Endothelial cell of umbilical vein (primary cell): ENCODE results near the gene CDC16. TPM values are rescaled to one million over a fixed set of nuclear protein-coding genes. Genes with fewer than 3 reads are reported as not detected.

Source experiments
- BruUV-seq: library from RNA; stranded (reverse); fragments of 400-500 nt; replicated peaks from 2 replicates; lab custom pipeline; 2021; lab: Mats Ljungman, UMichigan
- CTCF ChIA-PET: fragments of 300-600, 350-600 bp; sonication (Branson Sonifier 250); formaldehyde crosslinking; loops from one replicate; lab custom pipeline; 2021; ENCODE audit warnings: antibody characterized with exemption, inconsistent platforms; lab: Charles Lee
- POLR2A ChIA-PET: fragments of 300-600, 350-600 bp; sonication (Branson Sonifier 250); formaldehyde crosslinking; loops from one replicate; lab custom pipeline; 2021; ENCODE audit warnings: antibody characterized with exemption, inconsistent platforms; lab: Charles Lee
- DNase-seq: peaks from one replicate; pipeline ENCODE4 v3.0.0-alpha.2; 2011; ENCODE audit warnings: low read depth, low spot score
- FAIRE-seq: peaks from 2 replicates; lab custom pipeline; 2011; peaks lifted over from hg19 to GRCh38; lab: Jason Lieb, UNC
- H2AFZ ChIP-seq: 2 replicates; pipeline ENCODE4 v1.6.0; 2012; ENCODE audit warnings: low read depth, low read length, control low read depth, inconsistent platforms
- H3K27ac ChIP-seq: 2 replicates; pipeline ENCODE4 v1.5.1; 2011; ENCODE audit warnings: low read depth, mild to moderate bottlenecking, control low read depth, low read length, moderate library complexity; ENCODE audit not compliant: insufficient read depth
- H3K27me3 ChIP-seq, 2 experiments: 2 replicates each; pipeline versions ENCODE4 v1.6.0 to v1.6.1; 2011; ENCODE audit warnings: low read length in 2 of 2, mixed read lengths in 1 of 2; ENCODE audit not compliant: control insufficient read depth in 2 of 2, insufficient read depth in 2 of 2
- H3K36me3 ChIP-seq, 2 experiments: 2 replicates in 1 of 2; 3 replicates in 1 of 2; pipeline ENCODE4 v1.5.1; 2011; ENCODE audit warnings: low read length in 2 of 2, mild to moderate bottlenecking in 1 of 2, moderate library complexity in 1 of 2; ENCODE audit not compliant: control insufficient read depth in 2 of 2, insufficient read depth in 2 of 2; ENCODE audit errors: extremely low read depth in 1 of 2
- H3K4me1 ChIP-seq: 3 replicates; pipeline ENCODE4 v1.5.1; 2011; ENCODE audit warnings: mild to moderate bottlenecking, low read length; ENCODE audit not compliant: control insufficient read depth, insufficient read depth; ENCODE audit errors: extremely low read depth
- H3K4me2 ChIP-seq: 2 replicates; pipeline ENCODE4 v1.6.1; 2011; ENCODE audit warnings: low read length, control low read depth, mixed read lengths; ENCODE audit not compliant: insufficient read depth
- H3K4me3 ChIP-seq, 3 experiments: fragments of 200-600 bp in 1 of 3; sonication (generic), shearing (Covaris generic) in 1 of 3; replicated peaks in 1 of 3; 2 replicates each; pipeline ENCODE4 v1.5.1; 2011 to 2016; ENCODE audit warnings: control low read depth in 3 of 3, low read length in 3 of 3, mild to moderate bottlenecking in 2 of 3, inconsistent platforms in 1 of 3, low read depth in 1 of 3, moderate library complexity in 1 of 3; ENCODE audit not compliant: insufficient read depth in 1 of 3
- H3K79me2 ChIP-seq: 2 replicates; pipeline ENCODE4 v1.6.0; 2012; ENCODE audit warnings: low read length, inconsistent platforms; ENCODE audit not compliant: control insufficient read depth, insufficient read depth
- H3K9ac ChIP-seq: replicated peaks from 2 replicates; pipeline ENCODE3; 2011; ENCODE audit warnings: low read length, control low read depth; ENCODE audit not compliant: insufficient read depth; ENCODE audit errors: extremely low read depth
- H3K9me1 ChIP-seq: replicated peaks from 3 replicates; pipeline ENCODE4 v1.6.0; 2011; ENCODE audit warnings: mild to moderate bottlenecking, low read length; ENCODE audit not compliant: control insufficient read depth, insufficient read depth; ENCODE audit errors: extremely low read depth
- H3K9me3 ChIP-seq: replicated peaks from 2 replicates; pipeline ENCODE4 v1.5.1; 2012; ENCODE audit warnings: low read length, inconsistent platforms; ENCODE audit not compliant: control insufficient read depth, insufficient read depth
- H4K20me1 ChIP-seq: replicated peaks from 2 replicates; pipeline ENCODE3; 2011; ENCODE audit warnings: mild to moderate bottlenecking, low read length; ENCODE audit not compliant: control insufficient read depth, insufficient read depth; ENCODE audit errors: extremely low read depth
- MYC ChIP-seq: IDR thresholded peaks from one replicate; pipeline ENCODE4 v1.6.1; 2011; ENCODE audit warnings: mild to moderate bottlenecking, low read depth, low read length
- POLR2A ChIP-seq: IDR thresholded peaks from 2 replicates; pipeline ENCODE4 v1.6.1; 2012; ENCODE audit warnings: low read depth, mild to moderate bottlenecking, control low read depth, low read length
- dilution Hi-C: fragments of 300-500 bp; cut with MboI; formaldehyde crosslinking; loops from one replicate; pipeline ENCODE4 v1.15.0; 2019; ENCODE audit warnings: low sequenced_read_pairs; ENCODE audit not compliant: extremely low pct_ligation_motif_present
- intact Hi-C: fragments of 100-400 bp; cut with micrococcal nuclease; formaldehyde crosslinking; loops from one replicate; pipeline ENCODE4 v1.10.0; 2022
- polyA plus RNA-seq, 4 experiments: library from polyadenylated mRNA; depleted of rRNA in 3 of 4; stranded (reverse) in 3 of 4; unstranded in 1 of 4; fragments of >200 nt; gene quantifications; 2 replicates each; pipeline versions ENCODE4 v1.2.1 to v1.2.3, GENCODE V29; 2011 to 2012; ENCODE audit warnings: missing spikeins in 1 of 4
- total RNA-seq: library from RNA; stranded (reverse); gene quantifications from 2 replicates; pipeline ENCODE4 v1.2.3, GENCODE V29; 2021
- TF ChIP-seq, protein P1 (sequence below): IDR thresholded peaks from 2 replicates; pipeline ENCODE4 v1.6.1; 2011; ENCODE audit not compliant: insufficient read depth, insufficient read length
- TF ChIP-seq, protein P2 (sequence below), 2 donors: IDR thresholded peaks; 1 replicate in 1 of 2; 2 replicates in 1 of 2; pipeline ENCODE4 v1.5.1; 2011; ENCODE audit warnings: low read length in 2 of 2, mild to moderate bottlenecking in 2 of 2, moderate library complexity in 2 of 2, control low read depth in 1 of 2, inconsistent platforms in 1 of 2, low read depth in 1 of 2; ENCODE audit not compliant: insufficient read depth in 1 of 2; ENCODE audit errors: extremely low read depth in 1 of 2

The CDC16 gene
- total and polyA plus RNA-seq, 2 donors (not counting 3 experiments of a cell fraction or from before 2014, with no cell fraction given), result 41.6 to 83.3 TPM

DNA sequence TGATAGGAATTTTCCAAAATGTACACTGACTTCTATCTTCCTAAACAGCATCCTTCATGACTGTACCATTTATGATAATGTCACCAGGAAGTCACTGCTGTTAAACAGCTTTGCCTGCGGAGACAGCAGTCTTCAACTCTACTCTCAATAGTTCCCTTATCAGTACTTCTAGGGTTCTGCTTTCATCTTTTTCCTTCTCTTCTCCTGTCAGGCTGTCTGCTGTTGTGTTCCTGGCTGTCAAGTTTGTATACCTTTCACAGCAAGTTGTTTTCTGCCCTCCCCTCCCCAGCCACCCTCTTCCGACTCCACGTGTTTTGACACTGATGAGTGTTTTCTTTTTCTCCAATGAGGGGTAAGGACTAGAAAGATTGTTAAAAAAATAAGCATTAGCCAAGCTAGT, 48.9 kb downstream of the CDC16 start:
- no peak overlapping the region for H3K4me3 ChIP-seq
- peaks cover 27% of the 10 kb centered on the region for H3K79me2 ChIP-seq
- CTCF ChIA-PET, result no interaction called here

DNA sequence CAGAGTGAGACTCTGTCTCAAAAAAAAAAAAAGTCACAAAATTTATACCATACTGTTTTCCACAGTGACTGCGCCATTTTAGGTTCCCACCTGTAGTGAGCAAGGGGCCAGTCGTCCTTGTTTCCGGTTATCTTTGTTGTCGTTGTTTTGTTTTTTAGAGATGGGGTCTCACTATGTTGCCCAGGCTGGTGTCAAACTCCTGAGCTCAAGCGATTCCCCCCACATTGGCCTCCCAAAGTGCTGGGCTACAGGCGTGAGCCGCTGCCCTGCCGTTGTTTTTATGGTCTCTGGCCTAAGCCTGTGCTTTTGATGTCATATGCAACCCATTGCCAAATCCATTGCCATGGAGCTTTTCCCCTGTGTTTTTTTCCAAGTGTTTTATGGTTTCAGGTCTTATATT, 50.0 kb downstream of the CDC16 start:
- H3K4me2 ChIP-seq, result no peak overlapping the region
- H3K27me3 ChIP-seq, result no peaks in the 10 kb centered on the region
- H3K9ac ChIP-seq, result no peak overlapping the region
- no peak overlapping the region for H2AFZ ChIP-seq
- FAIRE-seq (no peak), DNase-seq (no peak)
- no peaks in the 10 kb centered on the region for H3K9me1 ChIP-seq
- no peak overlapping the region for H3K4me3 ChIP-seq
- intact Hi-C loops (no loop called here), dilution Hi-C loops (no loop called here)
- H3K9me3 ChIP-seq, result no peaks in the 10 kb centered on the region
- CTCF ChIA-PET, result no interaction called here
- TF ChIP-seq MYC, result no peak
- TF ChIP-seq, protein P1, sequence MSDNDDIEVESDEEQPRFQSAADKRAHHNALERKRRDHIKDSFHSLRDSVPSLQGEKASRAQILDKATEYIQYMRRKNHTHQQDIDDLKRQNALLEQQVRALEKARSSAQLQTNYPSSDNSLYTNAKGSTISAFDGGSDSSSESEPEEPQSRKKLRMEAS, result no peak
- TF ChIP-seq, protein P2, sequence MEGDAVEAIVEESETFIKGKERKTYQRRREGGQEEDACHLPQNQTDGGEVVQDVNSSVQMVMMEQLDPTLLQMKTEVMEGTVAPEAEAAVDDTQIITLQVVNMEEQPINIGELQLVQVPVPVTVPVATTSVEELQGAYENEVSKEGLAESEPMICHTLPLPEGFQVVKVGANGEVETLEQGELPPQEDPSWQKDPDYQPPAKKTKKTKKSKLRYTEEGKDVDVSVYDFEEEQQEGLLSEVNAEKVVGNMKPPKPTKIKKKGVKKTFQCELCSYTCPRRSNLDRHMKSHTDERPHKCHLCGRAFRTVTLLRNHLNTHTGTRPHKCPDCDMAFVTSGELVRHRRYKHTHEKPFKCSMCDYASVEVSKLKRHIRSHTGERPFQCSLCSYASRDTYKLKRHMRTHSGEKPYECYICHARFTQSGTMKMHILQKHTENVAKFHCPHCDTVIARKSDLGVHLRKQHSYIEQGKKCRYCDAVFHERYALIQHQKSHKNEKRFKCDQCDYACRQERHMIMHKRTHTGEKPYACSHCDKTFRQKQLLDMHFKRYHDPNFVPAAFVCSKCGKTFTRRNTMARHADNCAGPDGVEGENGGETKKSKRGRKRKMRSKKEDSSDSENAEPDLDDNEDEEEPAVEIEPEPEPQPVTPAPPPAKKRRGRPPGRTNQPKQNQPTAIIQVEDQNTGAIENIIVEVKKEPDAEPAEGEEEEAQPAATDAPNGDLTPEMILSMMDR (IDR thresholded peaks at IDR 0.05; ENCODE audit: extremely low read depth in 1 of 2, insufficient read depth in 1 of 2, low read depth in 1 of 2, low read length in 2 of 2), result no peak
- POLR2A ChIA-PET, result no interaction called here
- H3K36me3 ChIP-seq, result peaks cover 8 to 13% of the 10 kb centered on the region in 2 experiments
- H3K27ac ChIP-seq, result no peak overlapping the region
- H3K4me1 ChIP-seq, result peaks cover 9% of the 10 kb centered on the region
- BruUV-seq, result no TSS peak
- H4K20me1 ChIP-seq, result no peaks in the 10 kb centered on the region
- H3K79me2 ChIP-seq, result peaks cover 28% of the 10 kb centered on the region

More for the DNA sequence above, 48.9 kb downstream of the CDC16 start:
- Histone ChIP-seq H3K4me2 (peak overlapping the region; percentile 96), H3K9me3 (no peaks in the 10 kb centered on the region), H2AFZ (no peak overlapping the region), H3K36me3 (peaks cover 8 to 11% of the 10 kb centered on the region in 2 experiments), H3K27me3 (no peaks in the 10 kb centered on the region), H3K27ac (no peak overlapping the region), H3K4me1 (peaks cover 9% of the 10 kb centered on the region), H3K9me1 (no peaks in the 10 kb centered on the region), H3K9ac (no peak overlapping the region), H4K20me1 (no peaks in the 10 kb centered on the region)
- DNase-seq (no peak), FAIRE-seq (no peak)
- dilution Hi-C loops (no loop called here), intact Hi-C loops (no loop called here)
- no TSS peak for BruUV-seq
- POLR2A ChIA-PET, result no interaction called here
- TF ChIP-seq POLR2A, result no peak
- TF ChIP-seq, protein P2 (IDR thresholded peaks at IDR 0.05; ENCODE audit: extremely low read depth in 1 of 2, insufficient read depth in 1 of 2, low read depth in 1 of 2, low read length in 2 of 2), result no peak
